Esophagus squamous epithelium (tissue), 5 donors: ENCODE results near the gene FAM169A. TPM values are rescaled to one million over a fixed set of nuclear protein-coding genes. Genes with fewer than 3 reads are reported as not detected.

Source experiments
- DNase-seq: peaks from one replicate; lab custom pipeline; 2025; lab: John Stamatoyannopoulos, UW
- H3K27ac ChIP-seq, 4 donors: fragments of 200-600 bp; sonication (generic); one replicate each; pipeline ENCODE4 v1.5.1; 2016 to 2019; ENCODE audit warnings: mild to moderate bottlenecking in 1 of 4
- H3K27me3 ChIP-seq, 4 donors: fragments of 200-600 bp; sonication (generic); 1 replicate in 3 of 4; 2 replicates in 1 of 4; pipeline versions ENCODE4 v1.5.1 to v1.6.0; 2017 to 2021; ENCODE audit warnings: antibody characterized with exemption in 1 of 4
- H3K36me3 ChIP-seq, 3 donors: fragments of 200-600 bp; sonication (generic); one replicate each; pipeline ENCODE4 v1.5.1; 2016 to 2019
- H3K4me1 ChIP-seq, 3 donors: fragments of 200-600 bp; sonication (generic); one replicate each; pipeline ENCODE4 v1.5.1; 2017 to 2019
- H3K4me3 ChIP-seq, 4 donors: fragments of 200-600 bp; sonication (generic); 1 replicate in 3 of 4; 2 replicates in 1 of 4; pipeline ENCODE4 v1.5.1; 2016 to 2019; ENCODE audit warnings: mild to moderate bottlenecking in 2 of 4, moderate library complexity in 1 of 4
- H3K9me3 ChIP-seq, 3 donors: fragments of 200-600 bp; sonication (generic); one replicate each; pipeline ENCODE4 v1.5.1; 2016 to 2019
- CTCF ChIP-seq, 6 experiments: fragments of 450-650 bp in 4 of 6; fragments of 200-600 bp in 2 of 6; sonication (generic) in 2 of 6; IDR thresholded peaks; one replicate each; pipeline ENCODE4 v1.5.1; 2016 to 2019; ENCODE audit warnings: antibody characterized with exemption in 6 of 6, mild to moderate bottlenecking in 4 of 6, moderate library complexity in 4 of 6
- POLR2A ChIP-seq, 4 donors: fragments of 450-650 bp; IDR thresholded peaks; one replicate each; pipeline ENCODE4 v1.6.1; 2017; ENCODE audit warnings: antibody characterized with exemption in 4 of 4, mild to moderate bottlenecking in 4 of 4, moderate library complexity in 3 of 4
- WGBS, 2 donors: methylation state at CpG; one replicate each; pipeline ENCODE4 v1.1.5; 2018; 5-methylcytosine and 5-hydroxymethylcytosine counted together
- intact Hi-C: fragments of 100-400 bp; cut with DNase I; formaldehyde crosslinking; loops from one replicate; pipeline ENCODE4 v1.15.0; 2022
- total RNA-seq, 4 donors: library from RNA; depleted of rRNA; stranded (reverse); fragments of >200 nt; gene quantifications; one replicate each; pipeline ENCODE4 v1.1.0, GENCODE V29; 2016
- donor health status: DM: yes; HTN: yes; CAD: no.

The FAM169A gene
- total RNA-seq, 4 donors from 2014 or later: 0.30 to 5.8 (median 3.1) TPM

- intact Hi-C loops: no loop called here
- Histone ChIP-seq H3K36me3 (no peaks in the 10 kb centered on the region), H3K9me3 (no peaks in the 10 kb centered on the region), H3K27ac (no peak overlapping the region), H3K4me3 (no peak overlapping the region), H3K27me3 (no peaks in the 10 kb centered on the region), H3K4me1 (no peaks in the 10 kb centered on the region)
- TF ChIP-seq CTCF (IDR thresholded peaks at IDR 0.05): no peak
- TF ChIP-seq POLR2A (IDR thresholded peaks at IDR 0.05): no peak
- DNase-seq: no peak
- 66 to 88% methylated on average over 2 of the region's 2 CpGs for WGBS, 2 donors
Observed at GRCh38 chr5:74838262-74838661, 27.9 kb downstream of the FAM169A start.

DNA sequence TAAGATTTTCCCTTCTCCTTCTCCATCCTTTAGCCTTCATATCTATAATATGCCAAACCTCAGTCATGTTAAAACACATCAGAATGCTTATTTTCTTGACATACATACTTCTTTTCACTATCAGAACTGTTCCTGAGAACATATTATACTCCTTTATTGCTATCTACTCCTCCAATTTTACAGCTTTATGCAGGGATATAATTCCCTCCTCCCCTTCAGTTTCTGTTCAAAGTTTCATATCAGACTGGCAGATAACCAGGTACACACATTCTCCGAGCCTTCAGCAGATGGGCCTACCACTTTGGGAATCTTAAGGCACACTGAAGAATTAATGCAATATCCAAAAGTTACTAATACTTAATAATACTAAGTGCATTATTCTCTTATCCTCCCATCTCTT, 29.1 kb downstream of the FAM169A start:
- intact Hi-C loops: no loop called here
- H3K4me3 ChIP-seq: no peak overlapping the region
- WGBS, 2 donors: 93 to 100% methylated on average over 1 of the region's 1 CpG
- H3K27ac ChIP-seq: no peak overlapping the region
- no peaks in the 10 kb centered on the region for H3K4me1 ChIP-seq
- H3K27me3 ChIP-seq: no peaks in the 10 kb centered on the region
- H3K9me3 ChIP-seq: no peaks in the 10 kb centered on the region
- TF ChIP-seq CTCF (IDR thresholded peaks at IDR 0.05) (no peak), POLR2A (IDR thresholded peaks at IDR 0.05) (no peak)
- no peak for DNase-seq
- no peaks in the 10 kb centered on the region for H3K36me3 ChIP-seq

GRCh38 chr5:74833537-74834266, 32.5 kb downstream of the FAM169A start:
- 86 to 90% methylated on average over 3 of the region's 3 CpGs for WGBS, 2 donors
- no peaks in the 10 kb centered on the region for H3K9me3 ChIP-seq
- TF ChIP-seq CTCF (IDR thresholded peaks at IDR 0.05): no peak
- TF ChIP-seq POLR2A (IDR thresholded peaks at IDR 0.05): no peak
- no peak overlapping the region for H3K4me3 ChIP-seq
- DNase-seq: no peak
- intact Hi-C loops: no loop called here
- H3K27ac ChIP-seq: no peak overlapping the region
- H3K4me1 ChIP-seq: no peaks in the 10 kb centered on the region
- no peaks in the 10 kb centered on the region for H3K36me3 ChIP-seq
- H3K27me3 ChIP-seq: no peaks in the 10 kb centered on the region

- H3K27me3 ChIP-seq: no peaks in the 10 kb centered on the region
- no peaks in the 10 kb centered on the region for H3K9me3 ChIP-seq
- no peak overlapping the region for H3K27ac ChIP-seq
- no peaks in the 10 kb centered on the region for H3K4me1 ChIP-seq
- 80 to 85% methylated on average over 7 of the region's 7 CpGs for WGBS, 2 donors
- no peak for DNase-seq
- intact Hi-C loops: no loop called here
- H3K4me3 ChIP-seq: no peak overlapping the region
- no peaks in the 10 kb centered on the region for H3K36me3 ChIP-seq
- TF ChIP-seq CTCF (IDR thresholded peaks at IDR 0.05) (no peak), POLR2A (IDR thresholded peaks at IDR 0.05) (no peak)
Observed at GRCh38 chr5:74829413-74829812, 36.8 kb downstream of the FAM169A start.

- no peak overlapping the region for H3K27ac ChIP-seq
- no peak overlapping the region for H3K4me3 ChIP-seq
- DNase-seq: no peak
- H3K27me3 ChIP-seq: no peaks in the 10 kb centered on the region
- H3K36me3 ChIP-seq: no peaks in the 10 kb centered on the region
- H3K4me1 ChIP-seq: no peaks in the 10 kb centered on the region
- intact Hi-C loops: no loop called here
- TF ChIP-seq CTCF (IDR thresholded peaks at IDR 0.05): no peak
- TF ChIP-seq POLR2A (IDR thresholded peaks at IDR 0.05): no peak
- 90 to 94% methylated on average over 1 of the region's 1 CpG for WGBS, 2 donors
- H3K9me3 ChIP-seq: no peaks in the 10 kb centered on the region
Observed at GRCh38 chr5:74822288-74822687, 43.9 kb downstream of the FAM169A start.
